HFF-Myc (cell line): Measurements from ENCODE around the gene CST6.

Source experiments
- DNase-seq: peaks from one replicate; pipeline ENCODE4 v3.0.0-alpha.2; 2011; ENCODE audit warnings: low read depth; ENCODE audit errors: extremely low read depth
- H3K4me3 ChIP-seq: replicated peaks from 2 replicates; pipeline ENCODE4 v1.5.1; 2011; ENCODE audit warnings: low read depth, mild to moderate bottlenecking, control low read depth, low read length
- CTCF ChIP-seq: IDR thresholded peaks from 2 replicates; pipeline ENCODE4 v1.5.1; 2012; ENCODE audit warnings: mild to moderate bottlenecking, low read depth, low read length, control low read depth; ENCODE audit errors: missing control alignments

The CST6 gene

GRCh38 chr11:65979261-65979759 is 32.5 kb upstream of the CST6 start:
- no peak overlapping the region for H3K4me3 ChIP-seq
- TF ChIP-seq CTCF: no peak
- DNase-seq: no peak

- H3K4me3 ChIP-seq: no peak overlapping the region
- no peak for TF ChIP-seq CTCF
- no peak for DNase-seq
These were observed 30.6 kb upstream of the CST6 start for GRCh38 chr11:65981101-65981740.

- H3K4me3 ChIP-seq: no peak overlapping the region
- no peak for TF ChIP-seq CTCF
- no peak for DNase-seq
These were observed 29.6 kb upstream of the CST6 start for GRCh38 chr11:65981972-65982823.

GRCh38 chr11:65982824-65983588 is 28.8 kb upstream of the CST6 start:
- DNase-seq: no peak
- no peak for TF ChIP-seq CTCF
- H3K4me3 ChIP-seq: no peak overlapping the region

GRCh38 chr11:65983589-65983987 is 28.2 kb upstream of the CST6 start:
- TF ChIP-seq CTCF: no peak
- H3K4me3 ChIP-seq: no peak overlapping the region
- DNase-seq: no peak

- no peak for TF ChIP-seq CTCF
- no peak for DNase-seq
- no peak overlapping the region for H3K4me3 ChIP-seq
These were observed 24.5 kb upstream of the CST6 start for GRCh38 chr11:65987336-65987735.
